DOHH2 (cell line): ENCODE results near the gene DERL2.

ENCODE experiments used
- H3F3A ChIP-seq: fragments of 200-600 bp; sonication (generic), shearing (Covaris generic); 2 replicates; pipeline ENCODE4 v1.6.0; 2016; ENCODE audit warnings: antibody characterized with exemption, mild to moderate bottlenecking; ENCODE audit not compliant: control insufficient read depth, insufficient read depth
- H3K27ac ChIP-seq: fragments of 200-600 bp; sonication (generic); 2 replicates; pipeline ENCODE4 v1.5.1; 2014; ENCODE audit warnings: low read depth, mild to moderate bottlenecking, low read length, moderate library complexity
- H3K27me3 ChIP-seq: fragments of 200-600 bp; sonication (generic); 2 replicates; pipeline ENCODE4 v1.6.1; 2014; ENCODE audit warnings: mild to moderate bottlenecking, low read length, mixed read lengths; ENCODE audit not compliant: control insufficient read depth
- H3K36me3 ChIP-seq: fragments of 200-600 bp; sonication (generic); 2 replicates; pipeline ENCODE4 v1.6.1; 2014; ENCODE audit warnings: mild to moderate bottlenecking, low read length, moderate library complexity, mixed read lengths; ENCODE audit not compliant: control insufficient read depth
- H3K4me1 ChIP-seq: fragments of 200-600 bp; sonication (generic); 2 replicates; pipeline ENCODE4 v1.6.1; 2014; ENCODE audit warnings: mild to moderate bottlenecking, low read length, mixed read lengths; ENCODE audit not compliant: control insufficient read depth
- H3K4me2 ChIP-seq: fragments of 200-600 bp; sonication (generic); 2 replicates; pipeline ENCODE4 v1.6.0; 2014; ENCODE audit warnings: mild to moderate bottlenecking, low read length, moderate library complexity
- H3K4me3 ChIP-seq: fragments of 200-600 bp; sonication (generic); 2 replicates; pipeline ENCODE4 v1.5.1; 2014; ENCODE audit warnings: mild to moderate bottlenecking, low read length, mixed read lengths
- H3K79me2 ChIP-seq: fragments of 200-600 bp; sonication (generic); 2 replicates; pipeline ENCODE4 v1.6.1; 2014; ENCODE audit warnings: mild to moderate bottlenecking, low read length, mixed read lengths; ENCODE audit not compliant: control insufficient read depth
- H3K9me2 ChIP-seq: fragments of 200-600 bp; sonication (generic); replicated peaks from 2 replicates; pipeline ENCODE4 v1.6.1; 2014; ENCODE audit warnings: mild to moderate bottlenecking, low read length, mixed read lengths; ENCODE audit not compliant: control insufficient read depth
- H3K9me3 ChIP-seq: fragments of 200-600 bp; sonication (generic); 2 replicates; pipeline ENCODE4 v1.6.1; 2014; ENCODE audit warnings: antibody characterized with exemption, low read length, mixed read lengths; ENCODE audit not compliant: control insufficient read depth, insufficient read depth
- H4K20me1 ChIP-seq: fragments of 200-600 bp; sonication (generic); 2 replicates; pipeline ENCODE4 v1.6.0; 2014; ENCODE audit warnings: low read depth, mild to moderate bottlenecking, antibody characterized with exemption, low read length, moderate library complexity; ENCODE audit not compliant: control insufficient read depth, insufficient read depth
- EZH2phosphoT487 ChIP-seq: fragments of 200-600 bp; sonication (generic); IDR thresholded peaks from 2 replicates; pipeline ENCODE4 v1.6.1; 2017; ENCODE audit warnings: borderline replicate concordance, mild to moderate bottlenecking, antibody characterized with exemption, low read length, moderate library complexity, mixed read lengths
- TF ChIP-seq, protein P1 (sequence below): fragments of 200-600 bp; sonication (generic); IDR thresholded peaks from one replicate; pipeline ENCODE4 v1.5.1; 2014; ENCODE audit warnings: antibody characterized with exemption, mild to moderate bottlenecking, low read depth, low read length; ENCODE audit not compliant: poor library complexity, severe bottlenecking

The DERL2 gene

DNA sequence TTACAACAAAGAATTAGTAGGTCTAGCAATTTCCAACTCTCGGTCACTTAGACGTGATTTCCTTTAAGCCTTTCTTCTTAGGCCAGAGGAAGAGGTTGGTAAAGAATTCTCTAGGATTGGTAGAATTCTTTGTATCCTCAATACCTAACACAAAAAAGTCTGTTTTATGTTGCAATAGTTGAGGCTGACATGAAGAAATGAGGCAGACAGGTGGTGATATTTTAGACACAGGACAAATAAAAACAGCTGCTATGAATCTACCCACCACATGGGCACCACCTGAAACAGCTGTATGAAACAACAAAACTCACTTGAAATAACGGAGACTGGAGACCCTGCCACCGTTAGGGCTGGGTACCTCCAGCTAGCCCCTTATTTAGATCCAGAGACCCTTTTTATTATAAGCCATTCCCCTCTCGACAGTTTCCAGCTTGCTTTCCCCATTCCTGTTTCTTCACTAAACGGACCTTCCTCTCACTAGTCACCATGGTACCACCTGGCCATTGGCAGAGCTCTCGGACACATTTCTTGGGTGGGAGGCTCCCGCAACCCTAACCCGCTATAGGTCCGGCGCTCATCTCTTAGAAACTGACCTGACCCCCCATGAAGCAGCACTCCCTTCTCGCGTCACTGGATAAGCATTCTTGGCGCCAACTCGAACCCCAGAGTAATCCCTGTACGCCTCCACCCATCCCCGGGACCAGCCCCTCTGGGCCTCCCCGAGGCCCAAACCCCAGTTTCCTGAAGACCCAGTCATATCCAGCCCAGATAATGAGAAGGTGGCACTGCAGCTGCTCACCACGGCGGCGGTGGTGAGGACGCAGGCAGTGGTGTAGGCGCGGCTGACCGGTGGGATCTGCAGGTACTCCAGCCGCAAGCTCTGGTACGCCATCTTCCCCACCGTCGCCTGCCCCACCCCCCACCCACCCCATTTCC, at the start of gene DERL2:
DERL2 (minus strand) TSS at position 909 of the 936 bp plus-strand sequence; CDS start at position 892, 17 bp downstream.
- H3K4me3 ChIP-seq: peak within 1 kb of the TSS; percentile 92
- no peaks in the 10 kb centered on the region for H3K27me3 ChIP-seq
- H3F3A ChIP-seq: peaks cover 3% of the 10 kb centered on the region; the same call in 1 of the 2 replicates
- peaks cover 88% of the 10 kb centered on the region for H3K79me2 ChIP-seq
- H3K4me2 ChIP-seq: peak within 1 kb of the TSS; percentile 89
- no peaks in the 10 kb centered on the region for H3K9me2 ChIP-seq
- TF ChIP-seq EZH2phosphoT487: no peak
- TF ChIP-seq, protein P1, sequence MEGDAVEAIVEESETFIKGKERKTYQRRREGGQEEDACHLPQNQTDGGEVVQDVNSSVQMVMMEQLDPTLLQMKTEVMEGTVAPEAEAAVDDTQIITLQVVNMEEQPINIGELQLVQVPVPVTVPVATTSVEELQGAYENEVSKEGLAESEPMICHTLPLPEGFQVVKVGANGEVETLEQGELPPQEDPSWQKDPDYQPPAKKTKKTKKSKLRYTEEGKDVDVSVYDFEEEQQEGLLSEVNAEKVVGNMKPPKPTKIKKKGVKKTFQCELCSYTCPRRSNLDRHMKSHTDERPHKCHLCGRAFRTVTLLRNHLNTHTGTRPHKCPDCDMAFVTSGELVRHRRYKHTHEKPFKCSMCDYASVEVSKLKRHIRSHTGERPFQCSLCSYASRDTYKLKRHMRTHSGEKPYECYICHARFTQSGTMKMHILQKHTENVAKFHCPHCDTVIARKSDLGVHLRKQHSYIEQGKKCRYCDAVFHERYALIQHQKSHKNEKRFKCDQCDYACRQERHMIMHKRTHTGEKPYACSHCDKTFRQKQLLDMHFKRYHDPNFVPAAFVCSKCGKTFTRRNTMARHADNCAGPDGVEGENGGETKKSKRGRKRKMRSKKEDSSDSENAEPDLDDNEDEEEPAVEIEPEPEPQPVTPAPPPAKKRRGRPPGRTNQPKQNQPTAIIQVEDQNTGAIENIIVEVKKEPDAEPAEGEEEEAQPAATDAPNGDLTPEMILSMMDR: no peak
- H3K9me3 ChIP-seq: no peaks in the 10 kb centered on the region
- peaks cover 11% of the 10 kb centered on the region; the same call in 1 of the 2 replicates for H4K20me1 ChIP-seq
- H3K27ac ChIP-seq: peak within 1 kb of the TSS; percentile 94
- peaks cover 27% of the 10 kb centered on the region for H3K4me1 ChIP-seq
- peaks cover 82% of the 10 kb centered on the region for H3K36me3 ChIP-seq

DNA sequence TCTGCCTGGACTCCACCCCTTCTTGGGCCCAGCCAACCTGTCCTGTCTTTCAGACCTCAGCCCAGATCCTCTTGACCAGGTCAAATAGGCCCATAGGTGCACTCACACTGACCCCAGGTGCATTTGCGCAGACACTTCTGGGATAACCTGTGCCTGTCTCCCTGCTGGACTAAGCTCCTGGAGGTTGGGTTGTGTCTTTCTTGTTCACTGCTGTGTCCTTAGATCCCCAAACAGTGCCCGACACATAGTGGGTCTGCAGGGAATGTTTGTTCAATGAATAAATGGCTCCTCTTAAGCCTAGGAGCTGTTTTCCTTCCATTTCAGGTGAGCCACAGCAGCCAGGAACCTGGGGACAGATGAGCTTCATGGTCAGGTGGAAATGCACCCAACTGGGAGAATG, 49.5 kb upstream of the DERL2 start:
- no peaks in the 10 kb centered on the region for H3K9me2 ChIP-seq
- no peaks in the 10 kb centered on the region for H3K79me2 ChIP-seq
- no peak overlapping the region for H3K4me2 ChIP-seq
- H3K4me1 ChIP-seq: no peaks in the 10 kb centered on the region
- H3K36me3 ChIP-seq: no peaks in the 10 kb centered on the region
- no peaks in the 10 kb centered on the region for H3K9me3 ChIP-seq
- no peaks in the 10 kb centered on the region for H4K20me1 ChIP-seq
- H3K27me3 ChIP-seq: no peaks in the 10 kb centered on the region
- TF ChIP-seq, protein P1: no peak
- TF ChIP-seq EZH2phosphoT487: no peak
- H3F3A ChIP-seq: no peaks in the 10 kb centered on the region
- H3K4me3 ChIP-seq: no peak overlapping the region
- H3K27ac ChIP-seq: no peak overlapping the region

DNA sequence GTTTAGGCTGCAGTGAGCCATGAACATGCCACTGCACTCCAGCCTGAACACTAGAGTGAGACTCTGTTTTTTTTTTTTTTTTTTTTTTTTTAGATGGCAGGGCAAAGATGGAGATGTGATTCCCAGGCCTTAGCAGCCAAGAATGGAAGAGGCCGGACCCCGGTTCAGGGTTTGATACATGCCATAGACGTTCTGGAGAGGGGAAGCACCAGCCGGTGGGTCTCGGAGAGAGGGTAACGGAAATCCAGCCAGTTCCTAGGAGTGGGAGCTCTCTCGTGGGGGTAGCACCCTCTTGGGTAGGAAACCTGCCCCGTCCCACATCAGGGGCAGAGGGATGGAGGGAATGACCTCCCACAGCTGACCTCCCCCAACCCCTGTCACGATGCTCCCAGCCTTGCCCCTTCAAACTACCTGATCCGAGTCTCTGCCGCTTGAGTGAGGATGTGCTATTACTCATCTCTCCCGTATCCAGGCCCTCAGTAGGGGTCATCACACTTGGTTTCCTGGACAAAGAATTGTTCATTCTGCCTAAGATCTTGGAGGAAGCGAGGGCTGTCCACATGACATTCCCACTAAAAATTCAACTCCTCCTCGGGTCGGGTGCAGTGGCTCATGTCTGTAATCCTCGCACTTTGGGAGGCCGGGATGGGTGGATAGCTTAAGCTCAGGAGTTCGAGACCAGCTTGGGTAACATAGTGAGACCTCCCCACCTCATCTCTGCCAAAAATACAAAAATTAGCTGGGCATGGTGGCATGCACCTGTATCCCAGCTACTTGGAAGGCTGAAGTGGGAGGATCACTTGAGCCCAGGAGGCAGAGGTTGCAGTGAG, 47.7 kb upstream of the DERL2 start:
- TF ChIP-seq, protein P1: no peak
- no peak for TF ChIP-seq EZH2phosphoT487
- no peaks in the 10 kb centered on the region for H3F3A ChIP-seq
- no peaks in the 10 kb centered on the region for H3K4me1 ChIP-seq

More for the DNA sequence above, 47.7 kb upstream of the DERL2 start:
- Histone ChIP-seq H3K9me3 (no peaks in the 10 kb centered on the region), H3K4me2 (no peak overlapping the region), H3K36me3 (no peaks in the 10 kb centered on the region), H3K4me3 (no peak overlapping the region), H3K79me2 (no peaks in the 10 kb centered on the region), H3K27ac (no peak overlapping the region), H3K27me3 (no peaks in the 10 kb centered on the region), H4K20me1 (no peaks in the 10 kb centered on the region), H3K9me2 (no peaks in the 10 kb centered on the region)
